Femur (tissue), 1 donor: Measurements from ENCODE around the gene ZNF689.
A peak's percentile ranks its signal among the peaks of the same experiment; 100 is the strongest.
"Not testable (repeated sequence)": the region's sequence is repeated elsewhere in the genome, so short reads cannot be mapped to it uniquely, and the experiment has no call there.

Source experiments
- DNase-seq: peaks from one replicate; pipeline ENCODE4 v3.0.0-alpha.2; 2017

Gene ZNF689

GRCh38 chr16:30590869-30591268, 19.3 kb downstream of the ZNF689 start:
- not testable (repeated sequence) for DNase-seq

DNA sequence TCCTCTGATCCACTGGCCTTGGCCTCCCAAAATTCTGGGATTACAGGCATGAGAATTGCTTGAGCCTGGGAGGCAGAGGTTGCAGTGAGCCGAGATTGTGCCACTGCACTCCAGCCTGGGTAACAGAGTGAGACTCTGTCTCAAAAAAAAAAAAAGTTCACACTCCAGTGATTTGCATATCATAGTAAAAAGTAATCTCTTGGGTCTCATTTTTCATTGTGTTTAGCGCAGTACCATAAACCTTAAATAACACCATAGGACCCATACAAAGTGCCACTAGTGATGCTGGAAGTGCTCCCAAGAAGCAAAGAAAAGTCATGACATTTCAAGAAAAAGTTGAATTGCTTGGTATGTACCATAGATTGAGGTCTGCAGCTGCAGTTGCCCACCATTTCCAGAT, 20.6 kb downstream of the ZNF689 start:
- DNase-seq, result not testable (repeated sequence)

- DNase-seq, result no peak
These were observed 21.5 kb downstream of the ZNF689 start for GRCh38 chr16:30588651-30589050.

GRCh38 chr16:30585400-30586191, 24.6 kb downstream of the ZNF689 start, which contains the start of gene ZNF785:
TSS of gene ZNF785 (minus strand) at chr16:30585697. CDS start at chr16:30585611, 86 bp downstream.
- DNase-seq, result peak; percentile 98

DNA sequence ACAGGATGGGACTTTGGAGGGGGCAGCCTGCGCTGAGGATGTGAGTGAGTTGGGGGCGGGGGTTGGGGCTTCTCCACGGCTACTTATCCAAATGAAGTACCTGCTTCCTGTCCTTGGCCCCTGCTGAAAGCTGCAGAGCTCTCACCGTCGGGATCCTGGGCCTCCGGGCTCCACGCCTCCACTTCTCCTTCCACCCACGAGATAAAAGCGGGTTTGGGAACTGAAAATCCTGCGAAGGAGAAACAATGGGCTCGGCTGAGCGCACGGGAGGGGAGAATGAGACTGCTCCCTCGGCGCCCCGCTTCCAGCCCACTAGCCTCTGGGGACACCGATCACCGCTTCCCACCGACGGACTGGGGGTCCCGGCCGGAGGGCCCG, 25.2 kb downstream of the ZNF689 start:
- peak; percentile 41 for DNase-seq

GRCh38 chr16:30582611-30583340, 27.4 kb downstream of the ZNF689 start:
- DNase-seq, result no peak

GRCh38 chr16:30581457-30581856, 28.7 kb downstream of the ZNF689 start:
- DNase-seq, result no peak

- no peak for DNase-seq
These were observed 35.5 kb downstream of the ZNF689 start for GRCh38 chr16:30574678-30575077.

GRCh38 chr16:30571445-30572322, 38.5 kb downstream of the ZNF689 start, which contains the start of gene ZNF688:
TSS of gene ZNF688 (minus strand) at chr16:30571714. CDS start at chr16:30571629, 85 bp downstream.
- peak; percentile 98 for DNase-seq

DNA sequence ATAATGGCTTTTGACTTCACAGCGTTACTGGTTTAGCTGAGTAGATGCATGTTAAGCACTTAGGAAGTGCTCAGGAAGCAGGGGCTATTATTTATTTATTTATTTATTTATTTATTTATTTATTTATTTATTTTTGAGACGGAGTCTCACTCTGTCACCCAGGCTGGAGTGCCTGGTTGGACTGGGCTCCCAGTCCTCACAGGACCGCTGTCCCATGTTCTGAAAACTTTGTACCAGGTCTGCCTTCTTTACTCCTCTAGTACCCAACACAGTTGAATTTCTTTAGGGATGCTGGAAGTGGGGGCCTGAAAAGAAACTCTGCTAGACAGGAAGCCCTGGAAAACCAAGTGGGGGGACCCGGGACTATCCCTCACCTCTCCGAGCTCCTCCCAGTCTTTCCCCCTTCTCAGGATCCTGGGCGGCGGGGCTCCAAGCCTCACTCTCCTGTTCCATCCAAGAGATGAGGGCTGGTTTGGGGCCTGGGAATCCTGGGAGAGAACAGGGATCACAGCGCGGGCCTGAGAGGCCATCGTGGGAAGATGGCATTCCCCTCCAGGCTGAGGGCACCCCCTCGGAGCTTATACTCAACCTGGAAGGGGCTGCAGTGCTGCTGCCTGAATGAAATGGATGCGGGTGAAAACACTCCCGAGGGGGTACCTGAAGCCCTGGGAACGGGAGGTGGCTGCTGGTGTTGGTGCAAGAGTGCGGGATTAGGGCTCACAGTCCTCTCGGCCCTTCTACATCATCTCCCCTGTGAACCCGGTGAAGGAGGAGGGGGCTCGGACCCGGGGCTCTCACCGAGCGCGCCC, 39.3 kb downstream of the ZNF689 start:
- DNase-seq, result peak; percentile 60

DNA sequence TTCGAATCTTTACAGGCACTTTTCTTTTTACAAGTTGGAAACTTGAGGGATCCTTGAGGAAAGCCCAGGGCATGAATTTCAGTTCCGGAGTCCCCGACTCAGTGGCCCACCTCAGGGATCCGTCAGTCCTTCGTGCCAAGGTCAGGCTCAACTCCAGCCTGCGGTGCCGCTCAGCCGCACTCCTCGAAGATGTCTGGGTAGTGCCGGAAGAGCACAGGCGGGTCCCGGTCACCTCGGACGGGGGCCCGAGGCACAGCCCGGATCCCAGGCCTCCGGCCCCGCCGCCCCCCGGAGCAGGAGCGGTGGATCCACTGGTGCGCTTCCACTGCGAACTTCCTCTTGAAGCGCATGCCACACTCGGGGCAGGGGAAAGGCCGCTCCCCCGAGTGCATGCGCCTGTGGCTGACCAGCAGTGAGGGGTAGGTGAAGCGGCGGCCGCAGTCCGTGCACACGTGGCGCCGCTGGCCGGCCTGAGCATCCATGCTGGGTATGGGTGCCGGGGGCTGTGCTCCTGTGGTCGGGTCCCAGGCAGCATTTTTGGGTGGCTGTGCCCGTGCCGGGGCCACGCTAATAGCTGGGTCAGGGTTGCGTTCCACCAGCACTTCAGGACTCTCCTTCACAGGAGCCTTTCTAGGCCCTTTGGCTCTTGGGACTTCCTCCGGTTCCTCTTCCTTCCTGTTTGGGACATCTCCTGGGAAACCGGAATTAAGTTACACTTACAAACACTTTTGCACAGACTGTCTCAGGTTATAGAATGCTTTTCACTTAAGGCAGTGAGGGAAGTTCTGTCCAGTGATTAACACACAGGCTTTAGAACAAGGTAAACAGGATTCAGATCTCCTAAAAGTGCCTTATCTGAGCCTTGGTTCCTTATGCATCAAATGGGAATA, 40.2 kb downstream of the ZNF689 start:
- DNase-seq, result no peak

DNA sequence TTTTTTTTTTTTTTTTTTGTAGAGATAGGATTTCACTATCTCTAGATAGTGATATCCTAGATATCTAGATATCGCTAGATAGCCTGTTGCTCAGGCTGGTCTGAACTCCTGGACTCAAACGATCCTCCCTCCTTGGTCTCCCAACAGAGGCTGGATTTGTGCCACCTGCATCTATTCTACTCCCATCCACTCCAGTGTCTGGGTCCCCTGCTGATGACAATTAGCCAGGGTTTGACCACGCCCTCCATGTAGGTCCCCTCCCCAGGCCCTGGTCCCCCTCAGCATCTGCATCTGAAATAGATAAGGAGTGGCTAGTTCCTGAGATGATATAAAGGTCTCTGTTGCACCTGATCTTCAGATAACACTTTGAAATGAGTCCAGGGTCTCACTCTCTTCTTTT, 40.9 kb downstream of the ZNF689 start:
- no peak for DNase-seq

GRCh38 chr16:30567991-30568638, 42.1 kb downstream of the ZNF689 start:
- DNase-seq, result no peak

GRCh38 chr16:30567160-30567990, 42.8 kb downstream of the ZNF689 start:
- no peak for DNase-seq

DNA sequence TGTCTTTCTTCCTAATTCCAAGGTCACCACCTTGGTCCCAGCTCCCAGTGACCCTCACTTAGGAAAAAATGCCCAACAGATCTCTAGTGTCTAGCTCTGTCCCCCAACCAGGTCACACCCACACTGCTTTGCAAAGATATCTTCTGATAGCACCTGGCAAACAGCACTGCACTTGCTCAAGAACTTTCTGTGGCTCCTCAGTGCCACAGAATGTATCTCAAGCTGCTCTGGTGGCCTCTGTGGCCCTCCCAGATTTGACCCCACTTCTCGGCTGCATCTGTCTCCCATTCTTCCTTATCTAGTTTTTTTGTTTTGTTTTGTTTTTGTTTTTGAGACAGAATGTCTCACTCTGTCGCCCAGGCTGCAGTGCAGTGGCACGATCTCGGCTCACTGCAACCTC, 43.7 kb downstream of the ZNF689 start:
- no peak for DNase-seq

GRCh38 chr16:30565984-30566383, 44.2 kb downstream of the ZNF689 start:
- no peak for DNase-seq

DNA sequence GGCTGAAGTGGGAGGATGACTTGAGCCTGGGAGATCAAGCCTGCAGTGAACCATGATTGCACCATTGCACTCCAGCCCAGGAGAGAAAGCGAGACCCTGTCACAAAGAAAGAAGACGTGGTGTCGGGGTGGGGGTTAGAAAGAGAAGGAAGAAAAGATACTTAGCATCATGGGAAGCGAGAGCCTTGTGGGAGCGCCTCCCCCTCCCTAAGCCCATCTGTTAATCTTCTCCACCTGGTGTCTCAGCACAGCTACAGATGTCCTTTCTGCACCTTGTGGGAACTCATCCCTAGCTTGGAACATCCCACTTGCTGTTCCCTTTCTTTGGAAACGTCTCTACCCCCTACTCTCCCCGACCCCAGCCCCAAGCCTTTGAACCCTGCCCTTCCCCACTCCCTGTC, 44.7 kb downstream of the ZNF689 start:
- DNase-seq, result no peak

DNA sequence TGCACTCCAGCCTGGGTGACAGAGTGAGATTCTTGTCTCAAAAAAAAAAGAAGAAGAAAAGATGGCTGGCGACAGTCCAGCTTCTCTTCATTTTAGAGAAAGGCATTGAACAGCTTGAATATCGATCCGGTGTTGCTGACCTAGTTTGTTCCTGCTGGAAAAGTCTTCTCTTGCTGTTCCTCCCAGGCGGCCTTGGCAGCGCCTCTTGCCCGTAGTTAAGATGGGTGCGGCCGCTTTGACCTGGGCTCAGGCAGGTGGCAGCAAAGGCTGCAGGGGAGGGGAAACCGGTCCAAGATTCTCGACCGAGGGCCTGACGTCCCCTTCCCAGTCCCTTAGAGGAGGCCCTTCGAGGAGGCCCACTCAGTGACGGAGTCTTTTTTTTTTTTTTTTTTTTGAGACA, 48.2 kb downstream of the ZNF689 start:
- DNase-seq, result no peak

DNA sequence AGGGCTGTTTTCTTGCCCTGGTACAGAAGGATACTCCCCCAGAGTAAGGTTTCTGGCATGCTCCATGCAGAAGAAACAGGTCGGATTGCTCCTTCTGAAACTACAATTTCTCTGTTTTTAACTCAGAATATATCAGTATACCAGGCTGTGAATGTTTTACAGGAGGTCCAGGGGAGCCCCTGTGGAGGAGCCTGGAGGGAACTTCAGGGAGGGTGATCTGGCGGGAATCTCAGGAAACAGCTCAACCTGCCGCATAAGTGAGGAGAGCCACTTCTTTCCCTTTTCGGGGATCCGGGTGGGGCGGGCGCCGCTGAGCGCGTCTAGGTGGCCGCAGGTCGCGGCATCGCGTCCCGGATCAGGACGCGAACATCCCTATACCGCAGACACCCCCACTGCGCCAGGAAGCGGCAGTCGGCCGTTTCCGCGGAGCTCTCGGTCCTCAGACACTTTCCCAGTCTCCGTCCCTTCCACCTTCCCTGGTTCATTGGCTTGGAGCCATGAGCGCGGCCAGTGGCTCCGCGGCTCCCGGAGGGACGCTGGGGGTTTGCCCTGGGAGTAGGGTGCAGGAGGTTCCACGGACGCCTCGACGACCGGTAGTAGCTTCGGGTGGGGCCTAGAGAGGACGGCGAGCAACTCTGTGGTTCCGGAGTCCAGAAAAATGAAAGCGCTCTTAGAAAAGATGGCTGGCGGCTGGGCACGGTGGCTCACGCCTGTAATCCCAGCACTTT, 48.9 kb downstream of the ZNF689 start:
- no peak for DNase-seq
